GM10248 (cell line): ENCODE data around the gene TAS1R2.

Experiments
- CTCF ChIA-PET: fragments of 300-600 bp; sonication (Branson Sonifier 250); formaldehyde crosslinking; extraction: SDS; loops from one replicate; lab custom pipeline; 2021; ENCODE audit warnings: antibody characterized with exemption; lab: Yijun Ruan, JAX
- POLR2A ChIA-PET: fragments of 350-650 bp; sonication (Branson Sonifier 250); formaldehyde crosslinking; extraction: SDS; loops from one replicate; lab custom pipeline; 2020; ENCODE audit warnings: antibody characterized with exemption; lab: Yijun Ruan, JAX
- DNase-seq: peaks from one replicate; pipeline ENCODE4 v3.0.0; 2012; ENCODE audit errors: extremely low spot score
- TF ChIP-seq, protein P1 (sequence below): IDR thresholded peaks from 2 replicates; pipeline ENCODE4 v1.5.1; 2012; ENCODE audit warnings: mild to moderate bottlenecking, low read depth; ENCODE audit errors: extremely low read depth, missing control alignments, control extremely low read depth

The TAS1R2 gene

DNA sequence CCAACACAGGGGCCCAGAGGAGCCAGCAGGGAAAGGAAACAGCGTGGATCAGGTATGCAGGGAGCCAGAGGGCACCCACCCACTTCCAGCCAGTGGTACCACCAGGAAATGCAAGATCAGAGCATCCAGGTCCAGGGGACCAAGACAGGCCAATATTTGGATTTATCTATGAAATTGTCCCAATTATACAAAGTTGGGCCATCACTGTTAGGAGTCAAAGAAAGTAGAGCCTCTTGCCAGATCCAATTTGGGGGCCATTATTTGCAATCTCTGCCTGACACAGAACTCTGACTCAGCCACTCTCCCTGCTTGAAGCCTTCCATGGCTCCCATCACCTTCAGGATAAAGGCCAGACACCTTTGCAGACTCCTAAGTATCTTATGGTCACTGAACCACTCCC lies 21.1 kb upstream of the TAS1R2 start:
- TF ChIP-seq, protein P1, sequence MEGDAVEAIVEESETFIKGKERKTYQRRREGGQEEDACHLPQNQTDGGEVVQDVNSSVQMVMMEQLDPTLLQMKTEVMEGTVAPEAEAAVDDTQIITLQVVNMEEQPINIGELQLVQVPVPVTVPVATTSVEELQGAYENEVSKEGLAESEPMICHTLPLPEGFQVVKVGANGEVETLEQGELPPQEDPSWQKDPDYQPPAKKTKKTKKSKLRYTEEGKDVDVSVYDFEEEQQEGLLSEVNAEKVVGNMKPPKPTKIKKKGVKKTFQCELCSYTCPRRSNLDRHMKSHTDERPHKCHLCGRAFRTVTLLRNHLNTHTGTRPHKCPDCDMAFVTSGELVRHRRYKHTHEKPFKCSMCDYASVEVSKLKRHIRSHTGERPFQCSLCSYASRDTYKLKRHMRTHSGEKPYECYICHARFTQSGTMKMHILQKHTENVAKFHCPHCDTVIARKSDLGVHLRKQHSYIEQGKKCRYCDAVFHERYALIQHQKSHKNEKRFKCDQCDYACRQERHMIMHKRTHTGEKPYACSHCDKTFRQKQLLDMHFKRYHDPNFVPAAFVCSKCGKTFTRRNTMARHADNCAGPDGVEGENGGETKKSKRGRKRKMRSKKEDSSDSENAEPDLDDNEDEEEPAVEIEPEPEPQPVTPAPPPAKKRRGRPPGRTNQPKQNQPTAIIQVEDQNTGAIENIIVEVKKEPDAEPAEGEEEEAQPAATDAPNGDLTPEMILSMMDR: no peak
- CTCF ChIA-PET: no interaction called here
- no peak for DNase-seq
- POLR2A ChIA-PET: no interaction called here

DNA sequence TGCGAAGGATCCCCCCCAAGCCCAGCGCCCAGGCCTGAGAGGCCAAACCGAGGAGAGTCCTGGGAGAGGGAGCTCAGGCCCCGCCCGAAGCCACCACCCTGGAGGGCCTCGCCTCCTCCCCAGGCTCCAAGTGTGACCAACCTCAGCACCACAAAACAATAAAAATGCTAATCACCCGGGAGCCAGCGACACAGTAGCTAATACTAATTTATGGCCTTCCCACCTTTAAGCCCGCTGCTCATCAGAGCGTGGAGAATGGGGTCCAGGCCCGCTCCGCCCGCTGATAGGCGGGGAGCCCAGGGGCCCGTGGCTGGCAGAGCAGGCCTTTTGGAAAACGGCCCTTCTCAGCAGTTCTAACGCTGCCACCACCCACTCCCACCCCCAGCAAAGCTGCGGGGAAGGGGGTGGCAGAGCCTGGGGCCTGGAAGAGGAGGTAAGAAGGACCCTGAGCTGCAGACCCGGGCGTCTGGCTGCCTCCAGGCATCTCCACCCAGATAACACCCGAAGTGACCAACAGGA lies 20.4 kb upstream of the TAS1R2 start:
- CTCF ChIA-PET: no interaction called here
- DNase-seq: no peak
- POLR2A ChIA-PET: no interaction called here
- TF ChIP-seq, protein P1: no peak

DNA sequence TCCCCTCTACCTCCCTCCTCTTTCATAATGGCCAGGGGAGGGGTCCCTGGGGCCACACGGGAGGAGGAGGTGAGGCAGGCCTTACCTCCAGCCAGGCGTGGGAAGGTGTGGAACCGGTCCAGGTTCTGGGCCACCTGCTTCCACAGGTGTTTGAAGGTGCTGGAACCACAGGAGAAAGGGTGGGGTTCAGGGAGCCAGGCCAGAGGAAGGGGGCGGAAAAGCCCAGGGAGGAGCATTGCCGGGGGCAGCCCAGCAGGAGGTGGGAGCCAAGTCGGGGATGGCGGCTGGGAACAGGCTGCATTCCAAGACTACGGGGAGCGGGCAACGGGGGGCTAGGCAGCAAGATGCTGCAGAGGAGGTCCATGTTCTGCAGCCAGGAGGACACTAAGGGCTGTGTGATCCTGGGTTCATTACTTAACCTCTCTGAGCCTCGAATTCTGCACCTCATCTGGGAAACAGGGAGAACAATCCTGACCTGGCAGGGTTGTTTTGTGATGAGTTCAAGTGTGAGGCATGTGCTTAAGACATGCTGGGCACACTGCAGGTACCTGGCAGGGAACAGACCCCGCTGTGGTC lies 19.8 kb upstream of the TAS1R2 start:
- TF ChIP-seq, protein P1: no peak
- POLR2A ChIA-PET: no interaction called here
- CTCF ChIA-PET: no interaction called here
- no peak for DNase-seq

DNA sequence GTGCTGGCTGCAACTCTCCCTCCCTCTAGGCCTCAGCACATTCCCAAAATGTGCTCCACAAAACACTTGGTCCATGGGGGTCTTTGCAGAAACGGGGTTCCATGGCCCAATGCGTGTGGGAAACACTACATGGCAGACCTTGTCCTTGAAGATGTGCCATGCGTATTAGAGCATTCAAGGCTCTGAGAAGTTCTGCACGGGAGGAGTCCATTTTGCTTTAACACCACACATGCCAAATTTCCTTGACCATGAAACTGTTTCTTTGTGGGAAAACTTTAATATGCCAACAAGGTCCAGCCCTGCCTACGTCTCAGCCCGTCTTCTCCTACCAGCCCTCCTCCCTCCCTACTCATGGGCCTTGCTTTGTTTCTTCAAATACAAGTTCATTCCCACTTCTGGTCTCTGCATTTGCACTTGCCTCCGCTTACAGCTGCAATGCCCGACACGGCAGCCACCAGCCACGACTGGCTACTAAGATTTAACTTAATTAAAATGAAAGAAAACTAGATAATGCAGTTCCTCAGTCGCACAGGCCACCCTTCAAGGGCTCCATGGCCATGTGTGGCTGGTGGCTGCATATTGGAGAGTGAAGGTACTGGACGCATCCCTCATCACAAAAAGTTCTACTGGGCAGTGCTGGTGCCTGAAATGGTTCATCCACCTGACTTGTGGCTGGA lies 19.2 kb upstream of the TAS1R2 start:
- no peak for DNase-seq
- ChIA-PET CTCF (no interaction called here), POLR2A (no interaction called here)
- TF ChIP-seq, protein P1: no peak

DNA sequence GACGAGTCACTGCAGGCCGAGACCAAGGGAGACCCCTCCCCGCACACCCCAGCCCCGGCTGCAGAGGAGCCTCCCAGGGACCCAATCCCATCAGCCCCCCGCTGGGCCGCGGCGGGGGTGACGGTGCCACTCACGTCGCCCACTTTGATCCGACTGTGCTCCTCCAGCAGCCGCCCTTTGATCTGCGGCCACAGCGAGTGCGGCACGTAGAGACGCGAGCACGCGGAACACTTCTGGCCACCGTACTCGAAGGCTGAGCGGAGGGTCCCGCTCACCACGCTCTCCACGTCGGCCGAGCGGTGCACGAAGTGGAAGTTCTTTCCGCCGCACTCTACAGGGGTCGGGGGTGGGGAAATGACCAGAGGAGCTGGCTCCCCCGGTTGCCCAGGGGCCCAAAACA lies 17.8 kb upstream of the TAS1R2 start:
- DNase-seq: no peak
- POLR2A ChIA-PET: no interaction called here
- CTCF ChIA-PET: interaction anchor here (3.3 kb wide), 1 partner anchor 12 kb away, joined by 21 read pairs; no protein-coding TSS in a partner anchor
- TF ChIP-seq, protein P1: no peak

DNA sequence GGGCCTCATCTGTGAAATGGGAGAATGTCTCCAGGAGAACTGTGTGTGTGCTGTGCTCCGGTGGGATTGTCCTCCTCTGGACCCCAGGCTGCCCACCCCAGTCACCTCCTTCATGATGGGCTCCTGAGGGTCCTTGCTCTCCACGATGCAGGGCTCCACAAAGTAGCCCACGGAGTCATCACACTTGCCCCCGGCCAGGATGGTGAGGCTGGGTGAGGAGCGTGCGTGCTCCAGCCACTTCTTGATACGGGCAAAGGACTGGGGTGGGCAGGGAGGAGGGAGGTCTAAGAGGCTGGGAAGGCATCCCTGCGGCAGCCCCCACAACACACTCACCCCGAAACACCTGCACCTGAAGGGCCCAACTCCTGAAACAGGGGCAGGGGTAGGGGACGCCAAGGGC lies 16.8 kb upstream of the TAS1R2 start:
- no peak for DNase-seq
- ChIA-PET POLR2A (no interaction called here), CTCF (interaction anchor here (1.3 to 4.6 kb wide), 7 partner anchors 8 to 278 kb away, joined by 5 to 32 read pairs (median 14); no protein-coding TSS in a partner anchor)
- TF ChIP-seq, protein P1: no peak
